ENCODE measurements around the gene NTM. TPM values are rescaled to one million over a fixed set of nuclear protein-coding genes. Genes with fewer than 3 reads are reported as not detected.
"Not testable (repeated sequence)": the region's sequence is repeated elsewhere in the genome, so short reads cannot be mapped to it uniquely, and the experiment has no call there.

The NTM gene
- total RNA-seq, 1 donor from 2014 or later, result not detected

GRCh38 chr11:131911388-131912032, 541.1 kb downstream of the NTM start:
- not testable (repeated sequence) for DNase-seq (ENCODE audit: low read depth in 2 of 2)

- DNase-seq (ENCODE audit: low read depth in 2 of 2), result no peak
These were observed 541.7 kb downstream of the NTM start for GRCh38 chr11:131912134-131912533.

DNA sequence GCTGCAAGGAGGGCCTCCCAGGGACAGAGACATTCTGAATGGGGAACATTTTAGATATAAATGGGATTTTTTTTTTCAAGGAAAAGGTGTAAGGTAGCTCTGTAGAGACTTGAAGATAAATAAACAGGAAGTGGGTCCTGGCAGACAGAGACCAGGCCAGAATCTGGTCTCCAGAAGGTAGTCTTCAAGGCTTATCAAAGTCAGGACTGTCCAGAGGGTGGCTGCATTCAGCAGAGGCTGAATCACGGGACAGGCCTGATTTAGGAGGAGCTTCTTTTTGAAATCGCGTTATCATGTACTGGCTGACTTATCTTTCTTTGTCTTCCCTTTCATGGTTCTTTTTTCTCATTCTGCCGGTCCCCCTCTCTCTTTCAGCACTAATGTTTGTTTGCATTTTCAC, 542.9 kb downstream of the NTM start:
- no peak for DNase-seq (ENCODE audit: low read depth in 2 of 2)

DNA sequence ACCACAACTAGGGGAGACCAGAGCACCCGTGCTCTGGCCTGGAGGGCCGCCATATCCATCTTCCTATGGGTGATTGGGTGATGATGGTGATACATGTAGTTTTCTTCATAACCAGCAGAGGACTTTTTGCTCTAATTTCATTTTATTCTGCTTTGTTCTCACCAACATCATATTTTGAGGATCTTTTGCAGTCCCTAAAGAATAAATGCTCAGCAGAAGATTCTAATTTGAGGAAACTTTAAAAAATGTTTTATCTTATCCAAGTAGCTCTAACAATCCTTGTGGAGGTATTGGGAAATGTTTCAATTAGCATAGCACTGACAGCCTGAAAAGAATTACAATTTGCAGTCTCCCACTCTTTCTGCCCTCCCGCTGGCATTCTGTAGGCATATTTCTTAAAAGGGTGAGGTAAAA, 544.0 kb downstream of the NTM start:
- peak; percentile 1 to 25 for DNase-seq (ENCODE audit: low read depth in 2 of 2)

DNA sequence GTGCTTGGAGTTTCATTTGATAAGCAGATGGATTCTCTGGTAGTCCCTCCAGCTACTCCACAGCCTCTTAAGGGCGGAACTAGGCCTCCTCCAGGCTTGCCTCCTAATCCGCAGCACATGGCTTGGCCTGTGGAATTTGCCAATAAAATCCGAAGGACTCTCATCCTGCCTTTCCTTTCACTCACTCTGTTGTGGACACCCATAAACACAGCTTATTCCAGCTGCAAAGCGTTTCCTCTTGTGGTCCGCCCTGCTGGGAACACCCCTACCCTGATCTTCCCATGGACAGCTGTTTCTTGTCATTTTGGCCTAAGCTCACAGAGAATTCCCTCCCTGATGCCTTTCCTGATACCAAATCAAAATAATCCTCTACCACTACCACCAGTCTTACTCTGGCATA, 546.2 kb downstream of the NTM start:
- peak in 1 of 2 donors; percentile 43 for DNase-seq (ENCODE audit: low read depth in 2 of 2)

GRCh38 chr11:131917634-131918384, 547.4 kb downstream of the NTM start:
- DNase-seq (ENCODE audit: low read depth in 2 of 2), result no peak

- no peak for DNase-seq (ENCODE audit: low read depth in 2 of 2)
These were observed 548.2 kb downstream of the NTM start for GRCh38 chr11:131918663-131919062.

GRCh38 chr11:131922220-131922619, 551.8 kb downstream of the NTM start:
- no peak for DNase-seq (ENCODE audit: low read depth in 2 of 2)

DNA sequence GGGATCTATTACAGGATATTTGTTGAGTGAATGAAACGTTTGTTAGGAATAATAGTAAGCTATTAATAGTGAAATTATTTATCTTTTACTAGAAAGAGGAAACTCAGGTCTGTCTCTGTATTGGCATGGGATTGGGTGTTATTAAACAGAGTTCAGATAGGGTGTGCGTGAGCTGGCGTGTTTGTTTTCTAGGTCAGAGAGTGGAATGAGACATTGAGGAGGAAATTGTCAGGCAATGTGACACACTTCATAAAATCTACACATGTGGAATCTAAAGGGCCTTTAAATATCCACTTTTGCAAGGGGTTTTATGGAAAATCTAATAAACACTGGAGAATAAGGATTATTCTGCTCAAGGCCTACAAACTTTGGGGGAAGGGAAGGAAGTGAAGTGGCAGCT, 552.9 kb downstream of the NTM start:
- peak; percentile 19 to 33 for DNase-seq (ENCODE audit: low read depth in 2 of 2)

DNA sequence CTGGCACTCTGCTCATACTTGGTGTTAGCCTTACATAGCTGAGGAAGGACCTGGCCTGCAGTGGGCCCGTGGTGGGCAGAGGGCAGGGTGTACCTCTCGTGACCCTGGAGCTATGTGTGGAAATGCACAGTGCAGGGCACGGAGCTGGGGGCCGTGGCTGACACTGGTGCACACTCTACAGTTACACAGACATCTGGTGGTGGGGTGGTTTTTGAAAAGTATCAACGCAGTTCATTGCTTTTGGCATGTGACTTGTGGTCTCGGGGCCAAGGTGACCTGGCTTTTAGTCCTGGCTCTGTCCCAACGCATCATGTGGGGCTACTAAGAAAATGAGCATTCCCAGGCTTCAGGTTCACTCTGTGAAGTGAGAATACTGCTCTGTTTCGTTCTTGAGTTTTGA, 553.6 kb downstream of the NTM start:
- DNase-seq (ENCODE audit: low read depth in 2 of 2), result peak in 1 of 2 donors; percentile 8

GRCh38 chr11:131924457-131925201, 554.2 kb downstream of the NTM start:
- DNase-seq (ENCODE audit: low read depth in 2 of 2), result peak; percentile 34 to 62

DNA sequence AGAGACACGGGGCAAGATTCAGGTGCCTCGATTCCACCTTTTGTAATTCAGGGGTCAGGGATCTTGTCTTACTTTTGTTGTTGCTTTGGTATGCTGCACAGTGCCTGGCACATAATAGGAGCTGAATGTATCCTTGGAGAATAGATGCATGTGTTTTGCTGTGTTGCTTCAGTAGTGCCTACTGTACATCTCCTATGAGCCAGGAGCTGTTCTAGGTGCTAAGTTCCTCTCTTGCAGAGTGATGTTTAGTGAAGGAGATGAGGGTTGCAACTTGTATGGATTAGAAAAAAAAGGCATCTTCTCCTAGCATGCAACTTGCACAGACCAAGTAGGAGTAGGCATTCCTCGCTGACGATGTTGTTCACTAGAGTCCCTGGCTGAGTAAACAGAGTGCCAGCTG, 555.4 kb downstream of the NTM start:
- no peak for DNase-seq (ENCODE audit: low read depth in 2 of 2)

DNA sequence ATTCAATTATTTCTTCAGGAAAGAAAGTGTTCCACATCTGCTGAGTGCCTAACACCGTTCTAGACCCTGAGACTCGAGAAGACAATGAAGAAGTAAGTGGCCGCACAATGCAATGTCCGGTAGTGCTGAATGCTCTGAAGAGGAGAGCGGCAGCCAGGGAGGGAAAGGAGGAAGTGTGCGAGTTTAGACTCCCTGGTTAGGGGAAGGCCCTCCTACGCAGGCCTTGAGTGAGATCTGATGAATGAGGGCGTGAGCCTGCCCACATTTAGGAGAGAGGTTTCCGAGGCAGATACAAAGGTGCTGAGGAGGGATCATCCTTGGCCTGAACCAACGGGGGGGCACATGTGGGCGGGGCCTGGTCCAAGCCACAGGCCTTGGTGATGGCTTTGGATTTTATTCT, 558.6 kb downstream of the NTM start:
- DNase-seq (ENCODE audit: low read depth in 2 of 2), result peak in 1 of 2 donors; percentile 14

DNA sequence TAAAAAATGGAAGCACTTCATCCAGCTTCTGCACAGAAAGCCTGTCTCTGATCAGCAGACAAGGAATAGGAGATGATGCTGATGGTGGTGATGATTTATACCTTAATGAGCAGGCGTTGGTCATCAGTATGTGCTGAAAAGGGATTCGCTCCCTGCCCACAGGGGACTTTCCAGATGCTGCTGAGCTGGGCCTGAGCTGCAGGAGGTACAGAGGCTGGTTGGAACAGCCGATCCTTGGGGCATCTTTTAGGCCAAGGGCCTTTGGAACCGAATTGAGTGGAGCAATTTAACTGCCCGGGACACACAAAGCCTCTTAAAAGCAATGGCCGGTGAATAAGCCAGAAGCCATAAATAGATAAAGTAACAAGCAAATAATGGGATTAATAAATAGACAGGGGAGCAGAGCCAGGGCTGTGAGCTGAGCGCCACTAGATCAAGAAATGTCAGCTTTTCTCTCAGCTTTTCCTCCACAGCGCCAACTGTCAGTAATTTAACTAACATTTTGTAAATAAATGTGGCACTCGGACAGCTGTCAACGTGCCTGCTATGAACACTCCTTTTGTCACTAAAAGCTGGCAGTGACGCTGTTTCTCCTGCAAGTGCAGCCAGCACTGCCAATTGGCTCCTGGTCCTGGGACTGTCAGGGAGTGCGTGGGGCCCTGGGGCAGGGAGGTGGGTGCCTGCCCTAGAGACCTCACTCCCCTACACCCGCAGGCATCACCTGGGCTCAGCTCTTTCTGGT, 562.3 kb downstream of the NTM start:
- no peak for DNase-seq (ENCODE audit: low read depth in 2 of 2)

GRCh38 chr11:131934006-131934405, 563.6 kb downstream of the NTM start:
- DNase-seq (ENCODE audit: low read depth in 2 of 2), result no peak

DNA sequence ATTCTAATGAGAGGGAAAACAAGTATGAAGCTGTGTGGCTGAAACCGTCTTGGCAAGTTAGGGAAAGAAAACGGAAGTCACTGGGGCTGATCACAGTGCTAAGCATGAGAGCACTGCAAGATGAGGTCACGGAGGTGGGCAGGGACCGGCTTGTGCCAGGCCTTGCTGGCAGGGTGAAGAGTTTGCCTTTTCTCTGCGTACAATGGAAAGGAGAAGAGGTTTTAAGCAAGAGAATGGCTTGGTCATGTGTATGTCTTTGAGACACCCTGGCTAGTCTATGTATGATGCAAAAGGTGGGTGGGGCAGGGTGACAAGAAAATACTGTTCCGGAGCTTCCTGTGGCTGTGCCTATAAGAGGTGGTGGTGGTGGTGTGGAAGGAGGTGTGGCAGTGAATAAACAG, 567.9 kb downstream of the NTM start:
- DNase-seq (ENCODE audit: low read depth in 2 of 2), result no peak

DNA sequence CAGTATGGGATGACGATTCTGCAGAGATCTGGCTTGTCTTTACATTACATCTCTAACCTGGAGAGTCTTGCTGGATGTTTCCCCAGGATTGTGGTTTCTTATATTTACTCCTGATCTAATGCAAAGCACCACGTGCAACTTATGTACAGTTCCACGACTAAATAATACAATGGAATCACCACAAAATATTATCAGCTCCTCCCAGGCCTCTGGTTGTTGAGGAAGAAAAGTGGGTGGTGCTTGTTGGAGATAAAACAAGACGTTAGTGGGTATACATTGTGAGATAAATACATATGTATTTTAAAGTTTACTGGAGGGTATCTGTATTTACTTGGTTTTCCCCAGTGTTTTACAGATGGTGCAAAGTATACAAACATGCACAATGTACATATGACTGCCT, 569.7 kb downstream of the NTM start:
- DNase-seq (ENCODE audit: low read depth in 2 of 2), result no peak

- DNase-seq (ENCODE audit: low read depth in 2 of 2), result no peak
These were observed 572.5 kb downstream of the NTM start for GRCh38 chr11:131942878-131943277.

- DNase-seq (ENCODE audit: low read depth in 2 of 2), result no peak
These were observed 572.9 kb downstream of the NTM start for GRCh38 chr11:131943295-131943694.

- DNase-seq (ENCODE audit: low read depth in 2 of 2), result no peak
These were observed 574.3 kb downstream of the NTM start for GRCh38 chr11:131944736-131945135.

GRCh38 chr11:131945706-131946105, 575.3 kb downstream of the NTM start:
- DNase-seq (ENCODE audit: low read depth in 2 of 2), result no peak

DNA sequence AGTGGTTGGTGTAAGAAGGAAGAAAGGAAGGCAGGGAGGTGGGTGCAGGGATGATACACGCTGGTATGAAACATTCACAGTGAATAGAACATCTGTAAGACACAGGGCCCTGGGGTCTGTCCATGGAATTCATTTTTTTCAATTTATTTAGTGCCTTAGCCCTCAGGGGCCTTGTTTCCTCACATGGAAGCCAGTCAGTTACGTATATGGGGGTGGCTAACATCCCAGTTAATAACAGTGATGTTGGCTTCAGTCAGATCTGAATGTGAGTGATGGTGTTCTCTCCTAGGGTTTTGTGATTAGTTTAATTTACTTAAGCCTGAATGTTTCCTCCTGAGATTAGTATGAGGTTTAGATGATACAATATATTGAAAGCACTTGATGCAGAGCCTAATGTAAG, 577.1 kb downstream of the NTM start:
- DNase-seq (ENCODE audit: low read depth in 2 of 2), result no peak

Data from lung microvascular endothelial cell (primary cell).